ENCODE results near the gene STAMBP. TPM values are rescaled to one million over a fixed set of nuclear protein-coding genes. Genes with fewer than 3 reads are reported as not detected.
A peak's percentile ranks its signal among the peaks of the same experiment; 100 is the strongest.

Gene STAMBP
- total and polyA plus RNA-seq, 9 of the 15 experiments (the other 6 are each of a cell fraction or from before 2014, with no cell fraction given) = 36.9 to 75.2 (median 48.8) TPM

DNA sequence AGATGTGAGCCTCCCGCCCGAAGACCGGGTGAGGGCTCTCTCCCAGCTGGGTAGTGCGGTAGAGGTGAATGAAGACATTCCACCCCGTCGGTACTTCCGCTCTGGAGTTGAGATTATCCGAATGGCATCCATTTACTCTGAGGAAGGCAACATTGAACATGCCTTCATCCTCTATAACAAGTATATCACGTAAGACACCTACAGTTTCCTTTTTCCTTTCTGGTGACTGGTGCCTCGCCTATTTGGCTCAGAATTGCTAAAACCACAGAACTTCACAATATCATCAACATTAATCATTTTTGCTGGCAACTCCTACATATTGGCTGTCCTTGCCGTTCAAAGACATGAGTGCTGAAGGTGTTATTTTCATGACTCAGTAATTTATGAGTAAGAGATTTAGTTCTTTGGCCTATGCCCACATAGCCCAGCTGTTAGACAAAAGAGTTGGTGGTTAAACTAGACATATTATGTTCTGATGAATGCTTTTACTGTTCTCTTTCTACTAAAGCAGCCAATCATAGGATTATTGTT, 2.2 kb downstream of the STAMBP start (continued):
- TF ChIP-seq, protein P1, sequence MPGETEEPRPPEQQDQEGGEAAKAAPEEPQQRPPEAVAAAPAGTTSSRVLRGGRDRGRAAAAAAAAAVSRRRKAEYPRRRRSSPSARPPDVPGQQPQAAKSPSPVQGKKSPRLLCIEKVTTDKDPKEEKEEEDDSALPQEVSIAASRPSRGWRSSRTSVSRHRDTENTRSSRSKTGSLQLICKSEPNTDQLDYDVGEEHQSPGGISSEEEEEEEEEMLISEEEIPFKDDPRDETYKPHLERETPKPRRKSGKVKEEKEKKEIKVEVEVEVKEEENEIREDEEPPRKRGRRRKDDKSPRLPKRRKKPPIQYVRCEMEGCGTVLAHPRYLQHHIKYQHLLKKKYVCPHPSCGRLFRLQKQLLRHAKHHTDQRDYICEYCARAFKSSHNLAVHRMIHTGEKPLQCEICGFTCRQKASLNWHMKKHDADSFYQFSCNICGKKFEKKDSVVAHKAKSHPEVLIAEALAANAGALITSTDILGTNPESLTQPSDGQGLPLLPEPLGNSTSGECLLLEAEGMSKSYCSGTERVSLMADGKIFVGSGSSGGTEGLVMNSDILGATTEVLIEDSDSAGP (CRISPR knock-in tag; IDR thresholded peaks at IDR 0.05) = no peak
- peak; percentile 15; the same call in 1 of the 2 replicates for TF ChIP-seq NFE2 (IDR thresholded peaks at IDR 0.05; ENCODE audit: low read depth)
- TF ChIP-seq ELF2 (CRISPR knock-in tag; IDR thresholded peaks at IDR 0.05) = no peak
- TF ChIP-seq ZFP1 (CRISPR knock-in tag; IDR thresholded peaks at IDR 0.05) = no peak
- TF ChIP-seq NFIX (CRISPR knock-in tag; IDR thresholded peaks at IDR 0.05; ENCODE audit: low read depth) = no peak
- TF ChIP-seq ZNF217 (CRISPR knock-in tag; IDR thresholded peaks at IDR 0.05) = no peak
- peak; percentile 61; the same call in 1 of the 2 replicates for TF ChIP-seq C11orf30 (IDR thresholded peaks at IDR 0.05; ENCODE audit: low read depth)
- TF ChIP-seq CBX3 (IDR thresholded peaks at IDR 0.05; ENCODE audit: borderline replicate concordance in 1 of 2, low read length in 2 of 2) = no peak
- peak; percentile 29; the same call in 1 of the 2 replicates for TF ChIP-seq MAFF (IDR thresholded peaks at IDR 0.05; ENCODE audit: low read length)
- TF ChIP-seq, protein P2, sequence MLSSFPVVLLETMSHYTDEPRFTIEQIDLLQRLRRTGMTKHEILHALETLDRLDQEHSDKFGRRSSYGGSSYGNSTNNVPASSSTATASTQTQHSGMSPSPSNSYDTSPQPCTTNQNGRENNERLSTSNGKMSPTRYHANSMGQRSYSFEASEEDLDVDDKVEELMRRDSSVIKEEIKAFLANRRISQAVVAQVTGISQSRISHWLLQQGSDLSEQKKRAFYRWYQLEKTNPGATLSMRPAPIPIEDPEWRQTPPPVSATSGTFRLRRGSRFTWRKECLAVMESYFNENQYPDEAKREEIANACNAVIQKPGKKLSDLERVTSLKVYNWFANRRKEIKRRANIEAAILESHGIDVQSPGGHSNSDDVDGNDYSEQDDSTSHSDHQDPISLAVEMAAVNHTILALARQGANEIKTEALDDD (IDR thresholded peaks at IDR 0.05) = 0 out of 2 replicates have a peak, but pooled peaks have one; percentile 15
- TF ChIP-seq NFIC (IDR thresholded peaks at IDR 0.05) = no peak
- TF ChIP-seq, protein P3, sequence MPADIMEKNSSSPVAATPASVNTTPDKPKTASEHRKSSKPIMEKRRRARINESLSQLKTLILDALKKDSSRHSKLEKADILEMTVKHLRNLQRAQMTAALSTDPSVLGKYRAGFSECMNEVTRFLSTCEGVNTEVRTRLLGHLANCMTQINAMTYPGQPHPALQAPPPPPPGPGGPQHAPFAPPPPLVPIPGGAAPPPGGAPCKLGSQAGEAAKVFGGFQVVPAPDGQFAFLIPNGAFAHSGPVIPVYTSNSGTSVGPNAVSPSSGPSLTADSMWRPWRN (IDR thresholded peaks at IDR 0.05; ENCODE audit: low read depth) = no peak
- TF ChIP-seq TEAD4 (IDR thresholded peaks at IDR 0.05; ENCODE audit: low read length) = no peak
- no peak for TF ChIP-seq TEAD4 (CRISPR knock-in tag; IDR thresholded peaks at IDR 0.05; ENCODE audit: borderline replicate concordance)
- TF ChIP-seq, protein P4, sequence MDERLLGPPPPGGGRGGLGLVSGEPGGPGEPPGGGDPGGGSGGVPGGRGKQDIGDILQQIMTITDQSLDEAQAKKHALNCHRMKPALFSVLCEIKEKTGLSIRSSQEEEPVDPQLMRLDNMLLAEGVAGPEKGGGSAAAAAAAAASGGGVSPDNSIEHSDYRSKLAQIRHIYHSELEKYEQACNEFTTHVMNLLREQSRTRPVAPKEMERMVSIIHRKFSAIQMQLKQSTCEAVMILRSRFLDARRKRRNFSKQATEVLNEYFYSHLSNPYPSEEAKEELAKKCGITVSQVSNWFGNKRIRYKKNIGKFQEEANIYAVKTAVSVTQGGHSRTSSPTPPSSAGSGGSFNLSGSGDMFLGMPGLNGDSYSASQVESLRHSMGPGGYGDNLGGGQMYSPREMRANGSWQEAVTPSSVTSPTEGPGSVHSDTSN (CRISPR knock-in tag; IDR thresholded peaks at IDR 0.05; ENCODE audit: low read depth) = no peak
- TF ChIP-seq, protein P4 (tag; conservative IDR thresholded peaks at IDR 0.05; ENCODE audit: low read depth) = peak; percentile 29; the same call in 1 of the 2 replicates
- TF ChIP-seq, protein P5, sequence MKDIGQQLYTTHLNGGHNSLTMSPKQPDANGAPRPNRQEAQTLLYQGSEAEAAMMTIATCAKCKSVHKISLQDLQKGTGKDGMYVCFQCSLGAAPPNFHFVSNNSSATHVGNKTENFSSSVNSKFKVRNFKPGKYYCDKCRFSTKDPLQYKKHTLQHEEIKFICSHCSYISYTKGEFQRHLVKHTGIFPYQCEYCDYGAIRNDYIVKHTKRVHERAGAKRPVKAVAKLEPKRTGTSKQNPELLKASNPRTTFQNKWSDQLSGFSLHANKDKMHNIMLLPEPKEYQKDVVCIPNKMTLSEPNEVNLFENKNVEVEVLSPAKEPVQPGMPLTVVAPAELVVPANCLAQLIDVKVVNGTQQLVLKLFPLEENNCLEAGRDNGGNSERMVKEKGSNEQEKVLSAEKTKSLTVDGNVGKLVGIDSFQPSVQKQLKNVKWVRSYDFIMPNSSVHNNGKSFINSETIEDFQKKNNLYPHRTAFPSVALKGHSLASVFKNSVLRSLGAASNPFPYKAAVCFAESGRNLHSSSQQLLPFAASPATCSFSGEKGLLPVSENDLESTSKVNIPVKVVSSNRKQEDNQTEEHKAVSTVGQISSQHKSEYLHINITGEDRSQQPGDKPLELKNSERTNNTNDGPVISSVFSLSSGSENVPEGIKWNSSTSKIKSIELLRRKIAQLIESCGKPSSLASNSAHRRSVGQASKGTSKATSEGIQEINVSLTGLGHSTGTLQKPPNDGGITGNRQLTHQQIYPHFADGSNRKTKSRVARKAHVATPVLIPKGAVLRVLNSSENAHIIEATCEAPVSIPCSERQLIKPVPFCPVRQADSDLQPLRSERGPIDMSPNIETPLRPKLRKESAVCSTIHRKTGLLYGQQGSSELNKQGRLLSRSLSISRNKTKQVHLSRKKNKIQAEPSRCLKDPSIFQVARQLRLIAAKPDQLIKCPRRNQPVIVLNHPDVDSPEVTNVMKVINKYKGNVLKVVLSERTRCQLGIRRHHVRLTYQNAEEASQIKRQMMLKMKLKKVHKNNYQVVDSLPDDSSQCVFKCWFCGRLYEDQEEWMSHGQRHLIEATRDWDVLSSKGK (CRISPR knock-in tag; IDR thresholded peaks at IDR 0.05) = no peak
